ENCODE results near the gene GNB1. TPM values are rescaled to one million over a fixed set of nuclear protein-coding genes. Genes with fewer than 3 reads are reported as not detected.
"Not testable (repeated sequence)": the region's sequence is repeated elsewhere in the genome, so short reads cannot be mapped to it uniquely, and the experiment has no call there.

The GNB1 gene
- 269 TPM for polyA plus RNA-seq (ENCODE audit: insufficient read length)
- long read RNA-seq, donor 1, transcript GNB1-201 (12 exons, 3,132 nt), result major isoform, 57 of 98 reads
- long read RNA-seq, donor 1, transcript GNB1-209 (11 exons, 3,145 nt), result minor isoform, 11 of 98 reads
- long read RNA-seq, donor 1, partial matches to known transcripts, result 24 of 98 reads
- long read RNA-seq, donor 1, other reads (novel, unspliced or antisense), result 5 of 98 reads
- long read RNA-seq, donor 2, transcript GNB1-201 (12 exons, 3,132 nt), result major isoform, 39 of 148 reads
- long read RNA-seq, donor 2, transcript GNB1-209 (11 exons, 3,145 nt), result minor isoform, 9 of 148 reads
- long read RNA-seq, donor 2, partial matches to known transcripts, result 99 of 148 reads
- long read RNA-seq, donor 2, other reads (novel, unspliced or antisense), result 0 of 148 reads
- long read RNA-seq, donor 3, transcript GNB1-209 (11 exons, 3,145 nt), result minor isoform, 5 of 64 reads
- long read RNA-seq, donor 3, transcript GNB1-201 (12 exons, 3,132 nt), result major isoform, 17 of 64 reads
- long read RNA-seq, donor 3, partial matches to known transcripts, result 41 of 64 reads
- long read RNA-seq, donor 3, other reads (novel, unspliced or antisense), result 0 of 64 reads
- long read RNA-seq, donor 4, partial matches to known transcripts, result 0 of 3 reads
- long read RNA-seq, donor 4, other reads (novel, unspliced or antisense), result 0 of 3 reads
- long read RNA-seq, donor 5, transcript GNB1-201 (12 exons, 3,132 nt), result major isoform, 59 of 137 reads
- long read RNA-seq, donor 5, transcript GNB1-209 (11 exons, 3,145 nt), result minor isoform, 12 of 137 reads
- long read RNA-seq, donor 5, partial matches to known transcripts, result 62 of 137 reads
- long read RNA-seq, donor 5, other reads (novel, unspliced or antisense), result 0 of 137 reads
- long read RNA-seq, donor 6, transcript GNB1-201 (12 exons, 3,132 nt), result major isoform, 54 of 90 reads
- long read RNA-seq, donor 6, transcript GNB1-209 (11 exons, 3,145 nt), result minor isoform, 13 of 90 reads
- long read RNA-seq, donor 6, partial matches to known transcripts, result 15 of 90 reads
- long read RNA-seq, donor 6, other reads (novel, unspliced or antisense), result 8 of 90 reads
- long read RNA-seq, donor 7, transcript GNB1-201 (12 exons, 3,132 nt), result major isoform, 61 of 206 reads
- long read RNA-seq, donor 7, transcript GNB1-209 (11 exons, 3,145 nt), result minor isoform, 5 of 206 reads
- long read RNA-seq, donor 7, partial matches to known transcripts, result 127 of 206 reads
- long read RNA-seq, donor 7, other reads (novel, unspliced or antisense), result 6 of 206 reads
- long read RNA-seq, donor 8, transcript GNB1-201 (12 exons, 3,132 nt), result major isoform, 17 of 27 reads
- long read RNA-seq, donor 8, partial matches to known transcripts, result 9 of 27 reads
- long read RNA-seq, donor 8, other reads (novel, unspliced or antisense), result 0 of 27 reads

DNA sequence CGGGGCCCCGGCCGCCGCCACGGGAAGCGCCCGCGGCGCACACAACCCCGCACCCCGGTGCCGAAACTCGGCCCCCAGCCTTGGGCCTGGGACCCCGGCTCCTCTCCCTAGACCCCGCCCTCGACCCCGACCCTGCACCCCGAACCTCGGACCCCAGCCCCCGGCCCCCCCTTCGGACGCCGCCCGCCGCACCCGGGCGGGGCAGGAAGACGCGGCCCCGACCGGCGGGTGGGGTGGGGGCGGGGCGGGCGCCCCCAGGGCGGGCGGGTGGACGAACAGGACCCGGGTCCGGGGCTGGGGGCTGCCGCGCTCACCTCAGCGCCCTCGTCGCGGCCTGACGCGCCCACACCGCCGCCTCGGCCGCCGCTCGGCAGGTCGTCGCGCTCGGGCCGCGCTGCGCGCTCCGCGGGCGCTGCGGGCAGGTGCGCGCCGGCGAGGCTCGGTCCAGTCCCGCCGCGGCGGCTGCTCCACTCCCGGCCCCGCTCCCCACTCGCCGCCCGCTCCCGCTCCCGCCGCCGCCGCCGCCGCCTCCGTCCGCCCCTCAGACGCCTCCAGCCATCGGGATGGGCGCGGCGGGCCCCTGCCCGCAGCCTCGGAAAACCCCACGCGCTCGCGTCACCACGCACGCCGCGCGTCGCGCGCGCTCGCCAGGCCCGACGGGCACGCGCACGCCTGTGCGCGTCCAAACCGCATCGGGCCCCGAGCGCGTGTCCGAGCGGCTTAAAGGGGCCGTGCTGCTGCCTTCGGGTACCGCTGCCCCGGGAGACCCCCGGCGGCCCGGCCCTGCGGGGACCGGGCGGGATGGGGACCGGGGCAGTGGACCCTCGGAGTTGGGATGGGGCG, at the start of gene GNB1:
TSS of gene GNB1 (minus strand) at position 582 of the 843 bp plus-strand sequence. CDS start 65,634 bp downstream, outside the sequence.
- peak; percentile 90 for DNase-seq

DNA sequence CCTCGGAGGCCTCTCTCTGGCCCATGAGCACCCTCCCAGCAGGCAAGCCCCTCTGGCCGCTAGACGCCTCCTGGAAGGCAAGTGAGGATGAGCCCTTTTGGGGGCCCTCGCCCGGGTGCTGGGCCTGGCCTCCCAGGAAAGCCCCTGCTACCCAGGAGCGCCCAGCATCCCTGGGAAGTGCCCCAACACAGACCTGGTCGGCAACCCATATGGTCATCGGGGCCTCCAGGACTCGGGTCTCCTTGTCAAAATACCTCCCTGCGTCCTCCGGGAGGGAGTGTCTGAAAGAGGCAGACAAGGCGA, 49.2 kb upstream of the GNB1 start:
- no peak for DNase-seq

DNA sequence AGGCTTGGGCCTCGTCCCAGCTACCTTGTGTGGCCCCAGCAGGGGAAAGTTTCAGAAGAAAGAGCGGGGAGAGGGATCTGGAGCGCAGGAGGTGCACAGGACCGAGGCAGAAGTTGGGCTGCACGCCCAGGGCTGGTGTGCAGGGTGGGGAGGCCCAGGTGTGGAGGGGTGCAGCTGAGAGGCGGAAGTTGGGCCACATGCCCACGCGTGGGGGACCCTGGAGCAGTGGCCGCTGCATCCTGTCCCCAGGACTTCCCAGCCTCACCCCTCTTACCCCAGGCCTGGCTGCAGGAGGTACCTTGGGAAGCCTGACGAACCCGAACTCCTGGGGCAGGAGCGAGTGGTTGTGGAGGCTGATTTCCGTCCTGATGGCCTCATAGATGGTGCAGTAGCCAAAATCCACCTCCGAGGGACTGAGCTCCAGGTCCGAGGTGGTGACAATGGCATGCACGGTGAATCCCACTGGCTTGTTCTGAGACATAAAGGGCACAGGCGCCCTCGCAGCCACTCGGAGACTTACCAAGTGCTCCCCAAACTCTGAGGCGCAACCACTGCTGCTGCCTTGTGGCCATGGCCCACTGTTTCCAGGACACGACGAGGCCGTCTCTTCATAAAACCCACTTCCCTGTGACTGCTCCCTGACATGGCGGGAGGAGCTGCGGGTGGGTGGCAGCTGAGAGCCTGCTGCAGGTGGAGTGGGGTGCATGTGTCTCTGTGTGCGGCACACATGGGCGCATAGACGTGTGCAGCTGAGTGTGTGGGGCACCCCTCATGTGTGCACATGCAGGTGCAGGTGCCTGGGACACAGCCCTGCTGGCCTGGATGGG, 48.6 kb upstream of the GNB1 start:
- no peak for DNase-seq

DNA sequence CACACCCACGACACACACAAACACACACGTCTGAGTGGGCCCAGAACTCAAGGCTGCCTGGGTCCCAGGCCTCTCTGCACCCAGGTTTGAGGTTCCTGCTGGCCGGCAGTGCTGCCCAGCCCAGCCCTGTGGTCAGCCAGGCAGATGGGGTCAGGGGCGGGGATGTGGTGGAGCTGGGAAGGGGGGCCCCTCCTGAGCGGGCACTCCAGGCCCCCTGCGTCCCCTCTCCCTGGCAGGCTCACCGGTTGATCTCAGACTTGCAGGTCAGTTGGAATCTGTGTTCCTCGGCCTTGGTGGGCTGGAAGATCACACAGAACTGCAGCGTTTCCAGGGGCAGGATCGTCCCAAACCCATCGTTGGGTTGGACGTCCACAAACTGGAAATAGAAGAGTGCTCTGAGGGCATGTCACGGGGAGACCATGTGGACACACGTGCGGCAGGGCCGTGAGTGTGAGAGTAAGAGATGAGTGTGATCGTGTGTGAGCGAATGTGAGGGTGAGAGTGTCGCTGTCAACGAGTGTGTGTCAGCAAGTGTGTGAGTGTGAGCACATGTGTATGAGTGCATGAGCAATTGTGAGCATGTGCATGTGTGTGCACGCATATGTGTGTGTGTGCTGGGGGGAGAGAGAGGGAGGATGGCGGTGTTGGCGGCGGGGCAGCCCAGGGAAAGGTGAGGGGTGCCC, 47.9 kb upstream of the GNB1 start:
- no peak for DNase-seq

DNA sequence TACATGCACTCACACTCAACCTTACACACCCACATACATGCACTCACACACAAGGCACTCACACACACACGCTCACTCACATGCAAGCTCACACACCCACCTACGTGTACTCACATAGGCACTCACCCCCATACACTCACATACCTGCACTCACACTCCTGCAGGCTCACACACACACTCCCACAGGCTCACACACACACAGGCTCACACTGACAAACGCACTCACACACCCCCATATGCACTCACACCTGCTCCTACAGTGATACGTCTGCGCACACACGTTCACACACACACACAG, 47.3 kb upstream of the GNB1 start:
- DNase-seq, result no peak

DNA sequence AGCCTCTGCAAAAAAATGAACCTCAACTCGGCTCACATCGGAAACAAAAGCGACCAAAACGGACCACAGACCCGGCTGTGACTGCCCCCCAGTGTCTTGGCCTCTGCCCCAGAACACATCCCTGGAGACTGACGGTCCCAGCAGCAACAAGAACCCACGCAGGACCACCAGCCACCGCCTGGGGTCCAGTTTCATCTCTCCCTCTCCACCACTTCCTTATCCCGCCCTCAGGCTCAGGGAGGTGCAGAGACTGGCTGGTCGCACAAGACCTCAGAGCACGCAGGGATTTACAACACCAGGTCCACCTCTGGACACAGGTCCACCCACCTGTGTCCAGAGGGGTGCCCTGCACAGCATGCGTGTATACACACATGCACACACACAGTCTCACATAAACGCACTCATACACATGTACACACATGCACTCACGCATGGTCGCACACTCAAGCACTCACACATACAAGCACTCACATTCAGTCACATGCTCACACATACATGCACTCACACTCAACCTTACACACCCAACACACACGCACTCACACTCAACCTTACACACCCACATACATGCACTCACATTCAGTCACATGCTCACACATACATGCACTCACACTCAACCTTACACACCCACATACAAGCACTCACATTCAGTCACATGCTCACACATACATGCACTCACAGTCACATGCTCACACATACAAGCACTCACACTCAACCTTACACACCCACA, 46.8 kb upstream of the GNB1 start:
- no peak for DNase-seq

DNA sequence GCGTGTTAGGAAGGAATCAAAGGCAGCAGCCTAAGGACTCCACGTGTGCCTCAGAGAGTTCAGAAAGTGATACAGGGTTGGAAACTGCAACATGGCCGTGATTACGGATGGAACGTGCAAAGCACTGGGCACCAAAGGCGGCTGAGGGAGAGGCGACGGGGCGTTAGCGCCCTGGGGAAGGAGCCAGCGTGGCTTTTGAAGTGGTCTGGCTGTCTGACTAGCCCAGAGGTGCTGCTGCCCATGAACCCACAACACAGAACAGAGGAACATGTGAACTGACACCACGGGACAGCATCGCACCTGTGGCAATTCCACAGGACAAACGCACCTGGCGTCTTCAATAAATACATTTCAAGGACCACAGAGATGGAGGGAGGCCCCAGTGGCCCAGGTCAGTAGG, 46.2 kb upstream of the GNB1 start:
- DNase-seq, result no peak

DNA sequence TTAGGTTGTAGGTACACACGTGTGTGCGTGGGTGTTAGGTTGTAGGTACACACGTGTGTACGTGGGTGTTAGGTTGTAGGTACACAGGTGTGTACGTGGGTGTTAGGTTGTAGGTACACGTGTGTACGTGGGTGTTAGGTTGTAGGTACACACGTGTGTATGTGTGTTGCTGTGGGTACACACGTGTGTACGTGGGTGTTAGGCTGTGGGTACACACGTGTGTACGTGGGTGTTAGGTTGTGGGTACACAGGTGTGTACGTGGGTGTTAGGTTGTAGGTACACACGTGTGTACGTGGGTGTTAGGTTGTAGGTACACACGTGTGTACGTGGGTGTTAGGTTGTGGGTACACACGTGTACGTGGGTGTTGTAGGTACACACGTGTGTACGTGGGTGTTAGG, 44.0 kb upstream of the GNB1 start:
- DNase-seq, result not testable (repeated sequence)

DNA sequence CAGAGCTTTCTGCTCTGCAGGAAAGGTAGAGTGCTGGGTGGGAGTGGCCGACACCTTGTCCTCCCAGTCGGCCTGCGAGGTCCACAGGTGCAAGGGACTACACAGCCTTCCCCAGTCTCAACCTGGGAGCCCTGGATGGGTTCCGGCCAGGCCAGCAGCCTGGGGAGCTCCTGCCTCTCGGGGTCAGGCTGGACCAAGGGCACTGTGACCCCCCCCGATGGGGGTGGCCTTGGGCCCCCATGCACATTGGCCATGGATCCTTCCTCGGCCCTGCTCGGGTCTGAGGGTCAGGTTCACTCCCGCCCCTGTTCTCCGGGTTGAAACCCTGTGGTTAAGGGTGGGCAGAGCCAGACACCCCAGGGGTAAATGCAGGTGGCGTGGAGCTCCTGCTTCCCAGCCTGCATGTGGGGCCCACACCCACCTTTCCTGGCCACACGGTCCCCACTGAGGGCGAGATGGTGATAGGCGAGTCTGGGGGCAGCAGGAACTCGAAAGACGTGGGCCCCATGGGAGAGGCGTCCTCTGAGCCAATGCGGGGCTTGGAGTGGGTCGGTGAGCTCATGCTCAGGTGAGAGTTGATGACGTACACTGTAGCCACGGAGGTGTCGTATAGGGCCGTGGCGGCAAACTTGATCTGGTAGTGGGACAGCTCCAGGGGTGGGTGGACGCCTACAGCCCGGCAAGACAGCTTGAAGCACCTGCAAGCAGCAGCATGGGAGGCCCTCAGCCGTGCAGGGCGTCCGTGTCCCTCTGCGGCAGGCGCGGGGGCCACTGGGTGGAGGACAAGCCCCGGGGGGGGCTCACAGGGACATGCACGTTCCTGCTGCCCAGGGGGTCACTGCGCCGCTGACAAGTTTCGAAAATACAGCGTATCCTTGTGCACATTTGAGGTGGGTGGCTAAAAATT, 39.0 kb upstream of the GNB1 start:
- DNase-seq, result no peak

DNA sequence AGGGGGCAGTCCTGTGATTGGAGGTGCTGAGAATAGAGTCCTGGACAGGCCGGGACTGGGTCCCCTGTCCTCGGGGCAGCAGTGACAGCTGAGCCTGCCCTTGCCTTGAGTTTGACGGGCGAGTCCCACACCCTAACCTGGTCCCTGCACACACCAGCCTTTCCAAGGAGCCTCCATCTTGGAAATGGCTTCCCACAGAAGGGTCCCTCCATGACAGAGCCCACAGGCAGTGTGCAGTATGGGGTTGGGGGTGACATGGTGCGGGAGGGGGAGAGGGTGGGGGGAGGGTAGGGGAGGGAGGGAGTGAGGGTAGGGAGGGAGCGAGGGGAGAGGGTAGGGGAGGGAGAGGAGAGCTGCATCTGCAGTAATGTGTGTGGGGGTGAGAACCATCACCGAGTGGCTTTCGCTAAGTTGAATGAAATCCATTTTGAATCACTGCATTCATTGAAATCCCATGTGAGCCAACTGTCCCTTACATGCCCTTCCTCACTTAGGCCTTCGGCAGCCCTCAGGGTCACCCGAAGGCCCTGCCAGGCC, 38.3 kb upstream of the GNB1 start:
- DNase-seq, result no peak

DNA sequence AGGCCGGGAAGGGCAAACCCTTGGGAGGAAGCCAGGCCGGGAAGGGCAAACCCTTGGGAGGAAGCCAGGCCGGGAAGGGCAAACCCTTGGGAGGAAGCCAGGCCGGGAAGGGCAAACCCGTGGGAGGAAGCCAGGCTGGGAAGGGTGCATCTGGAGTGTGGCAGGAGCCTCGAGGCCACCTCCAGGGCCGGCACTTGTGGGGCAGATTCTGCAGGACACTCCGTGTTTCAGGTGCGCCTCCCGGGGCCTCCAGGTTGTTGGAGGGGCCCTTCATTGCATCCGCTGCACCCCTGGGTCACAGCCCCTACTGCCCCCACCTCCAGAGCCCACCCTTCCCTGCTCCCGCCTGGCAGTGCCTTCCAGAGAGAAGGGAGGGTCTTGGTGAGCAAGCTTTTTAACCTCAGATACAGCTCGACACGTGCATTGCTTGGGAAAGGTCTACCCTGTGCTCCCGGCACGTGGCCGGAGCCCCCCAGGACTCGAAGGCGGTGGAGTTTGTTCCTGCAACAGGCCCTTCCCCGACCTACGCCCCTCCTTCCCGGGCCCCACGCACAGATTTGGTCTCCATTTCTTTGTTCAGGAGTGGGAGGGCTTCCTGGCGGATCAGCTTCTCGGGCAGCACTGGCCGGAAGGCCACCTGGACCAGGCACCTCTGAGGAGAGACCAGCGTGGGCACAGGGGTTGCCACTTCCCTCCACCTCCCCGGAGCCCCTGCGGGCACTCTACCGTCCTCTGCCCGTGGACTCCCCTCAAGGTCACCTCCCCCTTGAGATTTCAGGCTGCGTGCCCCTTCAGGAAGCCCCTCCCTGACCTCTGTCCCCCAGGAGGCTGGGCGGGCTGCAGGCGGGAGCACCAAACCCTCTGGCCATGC, 37.6 kb upstream of the GNB1 start:
- DNase-seq, result no peak

DNA sequence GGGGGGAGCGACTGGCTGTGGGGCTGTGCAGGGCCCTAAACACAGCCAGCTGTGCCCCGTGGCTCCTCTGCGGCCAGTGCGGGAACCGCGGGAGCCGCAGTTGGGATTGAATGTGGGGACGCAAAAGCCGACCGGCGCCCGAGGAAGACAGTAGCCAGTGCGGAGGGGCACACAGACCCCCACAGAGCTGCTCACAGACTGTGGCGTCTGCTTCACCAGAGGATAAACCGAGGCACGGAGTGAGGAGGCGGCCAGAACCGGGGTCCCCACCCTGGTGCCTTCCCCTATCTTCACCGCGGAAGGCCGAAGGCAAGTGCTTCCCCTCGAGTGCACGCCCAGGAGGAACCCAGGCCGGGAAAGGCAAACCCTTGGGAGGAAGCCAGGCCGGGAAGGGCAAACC, 36.9 kb upstream of the GNB1 start:
- no peak for DNase-seq

DNA sequence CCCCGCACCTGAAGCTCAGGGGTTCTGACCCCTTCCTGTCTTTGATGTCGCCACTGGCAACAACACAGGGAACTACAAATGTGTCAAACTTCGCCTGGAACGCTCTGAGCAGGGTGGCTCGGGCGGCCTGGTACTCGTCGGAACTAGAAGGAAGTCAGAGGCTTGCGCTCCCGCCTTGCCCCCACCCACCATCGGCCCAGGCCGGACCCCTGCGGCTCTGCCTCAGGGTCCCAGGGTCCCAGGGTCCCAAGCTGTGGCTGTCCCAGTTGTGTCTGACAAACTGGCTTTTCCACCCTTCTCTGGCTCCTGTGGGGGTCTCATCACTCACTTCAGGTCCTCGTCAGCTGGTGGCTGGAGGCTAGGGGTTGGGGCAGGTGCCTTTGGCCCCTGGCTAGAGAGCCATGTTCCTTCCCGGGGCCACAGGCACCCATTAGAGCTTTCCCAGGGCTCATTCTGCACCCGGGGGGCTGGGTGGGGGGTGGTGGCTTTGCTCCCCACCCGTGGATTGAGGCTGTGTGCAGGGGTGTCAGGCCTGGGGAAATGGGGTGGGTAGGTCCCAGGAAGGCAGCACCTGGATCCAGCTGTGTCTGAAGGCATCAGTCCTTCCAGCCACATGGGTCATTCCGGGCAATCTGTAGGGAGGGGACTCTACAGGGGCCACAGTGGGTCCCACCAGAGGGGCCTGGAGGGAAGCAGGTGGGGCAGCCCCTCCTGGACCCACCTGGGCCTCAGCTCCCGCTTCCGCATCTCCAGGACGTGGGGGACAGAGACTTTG, 36.2 kb upstream of the GNB1 start:
- DNase-seq, result no peak

DNA sequence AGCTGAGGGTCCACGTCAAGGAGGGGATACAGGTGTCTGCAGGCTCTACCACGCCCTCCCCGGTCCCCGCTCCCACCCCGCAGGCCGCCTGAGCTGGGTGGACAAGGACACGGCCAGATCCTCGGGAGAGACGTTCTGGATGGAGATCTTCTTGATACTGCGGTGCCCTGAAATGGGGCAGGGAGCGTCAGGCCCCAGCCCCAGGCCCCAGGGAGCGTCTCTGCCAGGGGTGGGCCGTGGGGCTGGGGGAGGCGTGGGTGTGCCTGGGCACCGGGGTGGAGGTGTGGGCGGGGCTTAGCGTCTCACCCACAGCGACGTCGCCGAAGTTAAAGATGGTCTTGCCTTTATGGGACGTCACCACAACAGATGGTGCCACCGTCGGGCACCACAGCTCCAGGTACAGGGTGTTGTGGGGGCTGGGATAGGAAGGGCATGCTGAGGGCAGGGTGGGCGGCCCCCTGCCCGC, 35.5 kb upstream of the GNB1 start:
- DNase-seq, result no peak

DNA sequence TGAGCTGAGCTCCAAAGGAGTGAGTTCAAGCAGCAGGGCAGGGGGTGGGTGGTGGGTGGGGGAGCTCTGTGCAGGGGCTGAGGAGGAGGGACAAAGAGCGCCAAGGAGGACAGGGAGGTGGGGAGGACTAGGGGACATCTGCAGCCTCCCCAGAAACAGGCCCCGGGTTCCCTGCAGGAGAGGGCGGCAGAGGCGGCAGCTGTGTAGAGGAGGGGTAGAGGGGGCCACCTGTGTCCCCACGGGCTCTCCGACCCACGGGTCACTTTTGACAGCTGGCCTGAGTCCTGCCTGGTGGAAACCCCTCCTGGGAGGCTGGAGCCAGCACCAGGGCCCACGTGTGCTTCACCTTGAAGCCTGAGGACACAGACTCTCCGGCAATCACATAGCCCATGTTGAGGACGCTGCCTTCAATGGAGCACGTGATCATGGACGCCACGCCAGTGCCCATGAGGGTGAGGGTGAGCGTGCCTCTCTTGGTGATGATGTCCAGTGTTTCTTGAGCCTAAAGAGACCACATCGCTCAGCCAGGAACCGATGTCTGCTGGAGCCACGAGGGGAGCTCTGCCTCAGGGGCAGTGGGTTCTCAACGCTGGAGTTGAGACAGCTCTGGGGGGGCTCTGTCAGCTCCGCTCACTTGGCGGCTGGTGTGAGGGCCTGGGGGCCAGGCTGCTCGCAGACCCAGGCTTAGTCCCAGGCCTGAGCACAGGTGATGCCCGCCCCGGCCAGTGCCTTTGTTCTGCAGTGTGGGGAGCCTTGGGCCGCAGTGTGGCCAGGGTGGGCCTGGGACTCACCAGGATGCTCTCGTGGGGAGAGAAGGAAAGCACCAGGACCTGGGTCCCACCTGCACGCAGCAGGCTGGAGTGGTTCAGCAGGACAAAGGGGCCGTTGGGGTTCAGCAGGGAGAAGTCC, 34.8 kb upstream of the GNB1 start:
- no peak for DNase-seq

Data from left kidney (tissue), 8 donors.